HepG2 (cell line): ENCODE measurements around the gene COPZ1. TPM values are rescaled to one million over a fixed set of nuclear protein-coding genes. Genes with fewer than 3 reads are reported as not detected.

ENCODE experiments used
- ATAC-seq: fragments of 200-7000 bp; cut with Tn5 transposase; 3 replicates; pipeline ENCODE4 v1.9.1; 2020; ENCODE audit warnings: mild to moderate bottlenecking, moderate library complexity
- BruUV-seq: library from RNA; stranded (reverse); fragments of 400-500 nt; replicated peaks from 2 replicates; lab custom pipeline; 2021; lab: Mats Ljungman, UMichigan
- CTCF ChIA-PET: fragments of 300-600 bp; formaldehyde crosslinking; extraction: SDS; loops from one replicate; lab custom pipeline; 2021; ENCODE audit warnings: low total read pairs, inconsistent platforms, low intra/inter-chr PET ratio; lab: Yijun Ruan, JAX
- POLR2A ChIA-PET: fragments of 350-600 bp; sonication (Branson Sonifier 250); formaldehyde crosslinking; loops from one replicate; lab custom pipeline; 2020; ENCODE audit warnings: antibody characterized with exemption, inconsistent platforms; lab: Yijun Ruan, JAX
- DNase-seq: peaks from one replicate; pipeline ENCODE4 v3.0.0-alpha.2; 2015; ENCODE audit warnings: low spot score
- FAIRE-seq: peaks from 3 replicates; lab custom pipeline; 2011; peaks lifted over from hg19 to GRCh38; lab: Jason Lieb, UNC
- H2AFZ ChIP-seq: one replicate; pipeline ENCODE4 v1.6.1; 2011; ENCODE audit warnings: low read length, inconsistent platforms
- H3K27ac ChIP-seq: fragments of 300-600 bp; 3 replicates; pipeline ENCODE4 v1.8.0; 2011; ENCODE audit warnings: mixed run types, mild to moderate bottlenecking, mixed read lengths, low read length, inconsistent platforms; ENCODE audit not compliant: insufficient read depth; ENCODE audit errors: extremely low read length
- H3K27me3 ChIP-seq, 2 experiments: fragments of 200-600 bp in 1 of 2; 2 replicates in 1 of 2; 3 replicates in 1 of 2; pipeline versions ENCODE4 v1.6.0 to v1.8.0; 2011; ENCODE audit warnings: low read length in 2 of 2, mild to moderate bottlenecking in 2 of 2, moderate library complexity in 2 of 2, inconsistent platforms in 1 of 2; ENCODE audit not compliant: insufficient read depth in 2 of 2, control insufficient read depth in 1 of 2
- H3K36me3 ChIP-seq, 2 experiments: fragments of 200-600 bp in 1 of 2; replicated peaks in 1 of 2; 2 replicates in 1 of 2; 3 replicates in 1 of 2; pipeline versions ENCODE4 v1.5.1 to v1.8.0; 2011; ENCODE audit warnings: low read length in 2 of 2, inconsistent platforms in 1 of 2; ENCODE audit not compliant: insufficient read depth in 2 of 2, control insufficient read depth in 1 of 2
- H3K4me1 ChIP-seq: 2 replicates; pipeline ENCODE4 v1.5.1; 2012; ENCODE audit warnings: low read length, inconsistent platforms; ENCODE audit not compliant: insufficient read depth
- H3K4me2 ChIP-seq: 2 replicates; pipeline ENCODE4 v1.6.0; 2011; ENCODE audit warnings: low read depth, low read length, inconsistent platforms
- H3K4me3 ChIP-seq, 3 experiments: fragments of 200-600 bp in 1 of 3; sonication (generic), shearing (Covaris generic) in 1 of 3; replicated peaks in 1 of 3; 2 replicates each; pipeline ENCODE4 v1.5.1; 2011 to 2016; ENCODE audit warnings: low read length in 3 of 3, inconsistent platforms in 2 of 3, low read depth in 2 of 3, mild to moderate bottlenecking in 2 of 3, control low read depth in 1 of 3, mixed read lengths in 1 of 3; ENCODE audit not compliant: insufficient read depth in 1 of 3
- H3K79me2 ChIP-seq: one replicate; pipeline ENCODE4 v1.6.1; 2011; ENCODE audit warnings: low read length, inconsistent platforms; ENCODE audit not compliant: insufficient read depth
- H3K9ac ChIP-seq: 2 replicates; pipeline ENCODE4 v1.6.0; 2011; ENCODE audit warnings: mild to moderate bottlenecking, low read depth, low read length, inconsistent platforms; ENCODE audit not compliant: insufficient read depth
- H3K9me3 ChIP-seq: 2 replicates; pipeline ENCODE4 v1.5.1; 2012; ENCODE audit warnings: mild to moderate bottlenecking, low read length
- H4K20me1 ChIP-seq: 2 replicates; pipeline ENCODE4 v1.6.0; 2011; ENCODE audit warnings: inconsistent platforms, mild to moderate bottlenecking, low read length, moderate library complexity; ENCODE audit not compliant: insufficient read depth
- ATM ChIP-seq: fragments of 450-650 bp; IDR thresholded peaks from 2 replicates; pipeline ENCODE4 v1.7.1; 2017; ENCODE audit warnings: mild to moderate bottlenecking, borderline replicate concordance
- GLMP ChIP-seq: sonication (generic); formaldehyde crosslinking; IDR thresholded peaks from 2 replicates; pipeline ENCODE4 v1.9.0; 2021; ENCODE audit warnings: missing genetic modification reagents, mild to moderate bottlenecking, borderline replicate concordance
- HES4 ChIP-seq: sonication (generic); formaldehyde crosslinking; IDR thresholded peaks from 2 replicates; pipeline ENCODE4 v1.9.0; 2021; ENCODE audit warnings: mild to moderate bottlenecking, missing genetic modification reagents, borderline replicate concordance
- HMG20B ChIP-seq: conservative IDR thresholded peaks from 2 replicates; pipeline ENCODE4 v1.6.1; 2016; ENCODE audit warnings: missing genetic modification reagents, missing compliant biosample characterization
- HOXA9 ChIP-seq: sonication (generic); formaldehyde crosslinking; IDR thresholded peaks from 2 replicates; pipeline ENCODE4 v1.8.1; 2022; ENCODE audit warnings: missing genetic modification reagents, mild to moderate bottlenecking, moderate library complexity, borderline replicate concordance
- MEF2D ChIP-seq: sonication (generic); formaldehyde crosslinking; IDR thresholded peaks from 2 replicates; pipeline ENCODE4 v1.5.1; 2020; ENCODE audit warnings: mild to moderate bottlenecking, missing genetic modification reagents
- MTA3 ChIP-seq: sonication (generic); formaldehyde crosslinking; IDR thresholded peaks from 2 replicates; pipeline ENCODE4 v1.4.0; 2020; ENCODE audit warnings: missing genetic modification reagents
- POLR2AphosphoS2 ChIP-seq: IDR thresholded peaks from 2 replicates; pipeline ENCODE4 v1.6.1; 2011; ENCODE audit warnings: low read depth, low read length, improper control_type of control experiment
- SMARCE1 ChIP-seq: fragments of 450-650 bp; IDR thresholded peaks from 2 replicates; pipeline ENCODE4 v1.6.1; 2017; ENCODE audit warnings: borderline replicate concordance
- SNAPC2 ChIP-seq: sonication (generic); formaldehyde crosslinking; IDR thresholded peaks from 2 replicates; pipeline ENCODE4 v1.8.1; 2022; ENCODE audit warnings: mild to moderate bottlenecking, missing genetic modification reagents
- ZNF20 ChIP-seq: sonication (generic); formaldehyde crosslinking; IDR thresholded peaks from 2 replicates; pipeline ENCODE4 v1.4.0; 2020; ENCODE audit warnings: mild to moderate bottlenecking, moderate library complexity, missing genetic modification reagents
- ZNF274 ChIP-seq: sonication (generic); formaldehyde crosslinking; IDR thresholded peaks from 2 replicates; pipeline ENCODE4 v1.5.1; 2020; ENCODE audit warnings: mild to moderate bottlenecking, missing genetic modification reagents
- ZSCAN9 ChIP-seq: IDR thresholded peaks from 2 replicates; pipeline ENCODE4 v1.6.1; 2016; ENCODE audit warnings: borderline replicate concordance
- WGBS: methylation state at CpG from one replicate; pipeline ENCODE4 v1.1.6; 2017; ENCODE audit warnings: low lambda C conversion rate; 5-methylcytosine and 5-hydroxymethylcytosine counted together
- in situ Hi-C: cut with HindIII; loops from 2 replicates; pipeline ENCODE4 v1.10.0; 2017; ENCODE audit warnings: low pct_unique_long_range_greater_than_20kb; ENCODE audit not compliant: extremely low pct_ligation_motif_present
- intact Hi-C: fragments of 100-400 bp; cut with micrococcal nuclease; formaldehyde crosslinking; loops from one replicate; pipeline ENCODE4 v1.10.0; 2022; ENCODE audit not compliant: unreplicated experiment
- polyA plus RNA-seq, 8 experiments: library from polyadenylated mRNA; depleted of rRNA in 3 of 8; stranded (reverse) in 7 of 8; unstranded in 1 of 8; fragments of >200 nt; fragmentation: Illumina TruSeq in 4 of 8; extraction: Trizol in 4 of 8; gene quantifications; 2 replicates each; pipeline versions ENCODE4 v1.2.1 to v1.2.3, GENCODE V29; 2011 to 2016; ENCODE audit warnings: low read depth in 4 of 8, missing spikeins in 1 of 8, mixed read lengths in 1 of 8; ENCODE audit not compliant: insufficient read depth in 1 of 8
- total RNA-seq, 5 experiments: library from RNA; depleted of rRNA; stranded (reverse); fragments of >200 nt; fragmentation: Illumina TruSeq; extraction: Trizol; gene quantifications; 2 replicates each; pipeline ENCODE4 v1.2.3, GENCODE V29; 2016; ENCODE audit warnings: low read depth in 1 of 5
- TF ChIP-seq, protein P1 (sequence below): sonication (generic); formaldehyde crosslinking; IDR thresholded peaks from 2 replicates; pipeline ENCODE4 v1.4.0; 2020; ENCODE audit warnings: missing genetic modification reagents

The COPZ1 gene
- total and polyA plus RNA-seq, 2 of the 13 experiments (the other 11 are each of a cell fraction or from before 2014, with no cell fraction given): 125 to 184 TPM

DNA sequence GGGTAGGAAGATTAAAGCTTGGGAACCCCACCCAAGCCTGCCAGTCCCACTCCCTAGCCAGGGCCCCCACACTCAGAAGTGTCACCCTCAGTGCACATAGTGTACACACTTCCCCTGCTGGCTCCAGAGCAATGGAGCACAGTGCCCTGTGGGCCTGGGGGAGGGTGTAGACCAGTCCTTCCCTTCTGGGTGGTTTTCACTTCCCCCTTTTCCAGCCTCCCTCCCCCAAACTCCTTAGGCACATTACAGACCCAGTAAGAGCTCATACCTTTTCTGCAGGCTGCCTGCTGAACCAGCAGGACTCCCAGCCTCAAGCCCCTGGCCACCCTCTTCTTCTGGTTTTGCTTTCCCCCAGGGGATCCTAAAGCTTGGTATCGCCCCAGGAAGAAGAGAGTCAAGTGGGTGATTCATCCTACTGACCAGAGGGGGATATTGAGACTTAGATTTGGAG lies 59.7 kb downstream of the COPZ1 start, which contains the start of gene ZNF385A (continued):
- no peak for TF ChIP-seq ZSCAN9 (CRISPR knock-in tag)
- TF ChIP-seq, all 625 proteins: peak for 0

- Histone ChIP-seq H3K4me1 (peaks cover 30% of the 10 kb centered on the region), H3K79me2 (no peaks in the 10 kb centered on the region), H3K4me2 (peak overlapping the region; percentile 57), H3K4me3 (peak overlapping the region in 1 of 3 experiments; percentile 40; a peak in 1 of 6 replicates), H3K9me3 (no peaks in the 10 kb centered on the region), H2AFZ (peak overlapping the region; percentile 54), H3K36me3 (no peaks in the 10 kb centered on the region), H3K27me3 (peaks cover 2 to 7% of the 10 kb centered on the region in 2 experiments; a peak in 4 of 5 replicates), H3K9ac (peak overlapping the region; percentile 15; the same call in 1 of the 2 replicates), H4K20me1 (no peaks in the 10 kb centered on the region), H3K27ac (no peak overlapping the region)
- DNase-seq (no peak), FAIRE-seq (no peak), ATAC-seq (no peak; the same call in 1 of the 3 replicates)
- BruUV-seq: no TSS peak
- in situ Hi-C loops (no loop called here), intact Hi-C loops (no loop called here)
- ChIA-PET POLR2A (no interaction called here), CTCF (no interaction called here)
- TF ChIP-seq ZNF20 (CRISPR knock-in tag): no peak
- no peak for TF ChIP-seq HOXA9 (CRISPR knock-in tag)
- no peak for TF ChIP-seq SMARCE1
- WGBS: 1% methylated on average over 7 of the region's 10 CpGs
Measured at GRCh38 chr12:54385251-54385914, 60.5 kb downstream of the COPZ1 start.

- ATAC-seq (no peak), DNase-seq (no peak), FAIRE-seq (no peak)
- CTCF ChIA-PET: no interaction called here
- H3K79me2 ChIP-seq: no peaks in the 10 kb centered on the region
- intact Hi-C loops (no loop called here), in situ Hi-C loops (no loop called here)
- peaks cover 2 to 7% of the 10 kb centered on the region in 2 experiments; a peak in 4 of 5 replicates for H3K27me3 ChIP-seq
- no peaks in the 10 kb centered on the region for H4K20me1 ChIP-seq
- no peak overlapping the region for H3K27ac ChIP-seq
- H3K9me3 ChIP-seq: no peaks in the 10 kb centered on the region
- POLR2A ChIA-PET: no interaction called here
- H3K4me3 ChIP-seq: no peak overlapping the region
- H2AFZ ChIP-seq: no peak overlapping the region
- BruUV-seq: no TSS peak
- no peak overlapping the region for H3K4me2 ChIP-seq
- WGBS: 24% methylated on average over 2 of the region's 3 CpGs
- no peak overlapping the region for H3K9ac ChIP-seq
- peaks cover 33% of the 10 kb centered on the region for H3K4me1 ChIP-seq
- H3K36me3 ChIP-seq: no peaks in the 10 kb centered on the region
- TF ChIP-seq SNAPC2 (no peak), HMG20B (no peak), POLR2AphosphoS2 (no peak), GLMP (CRISPR knock-in tag) (no peak), MTA3 (CRISPR knock-in tag) (no peak), HES4 (no peak), ZNF274 (no peak), MEF2D (CRISPR knock-in tag) (no peak), ATM (no peak)
- TF ChIP-seq, protein P1, sequence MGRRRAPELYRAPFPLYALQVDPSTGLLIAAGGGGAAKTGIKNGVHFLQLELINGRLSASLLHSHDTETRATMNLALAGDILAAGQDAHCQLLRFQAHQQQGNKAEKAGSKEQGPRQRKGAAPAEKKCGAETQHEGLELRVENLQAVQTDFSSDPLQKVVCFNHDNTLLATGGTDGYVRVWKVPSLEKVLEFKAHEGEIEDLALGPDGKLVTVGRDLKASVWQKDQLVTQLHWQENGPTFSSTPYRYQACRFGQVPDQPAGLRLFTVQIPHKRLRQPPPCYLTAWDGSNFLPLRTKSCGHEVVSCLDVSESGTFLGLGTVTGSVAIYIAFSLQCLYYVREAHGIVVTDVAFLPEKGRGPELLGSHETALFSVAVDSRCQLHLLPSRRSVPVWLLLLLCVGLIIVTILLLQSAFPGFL: no peak
Measured at GRCh38 chr12:54386403-54387113, 61.6 kb downstream of the COPZ1 start.
